B cell (primary cell): ENCODE data around the gene LRP6. TPM values are rescaled to one million over a fixed set of nuclear protein-coding genes. Genes with fewer than 3 reads are reported as not detected.

ENCODE experiments used
- ATAC-seq: fragments of 200-7000 bp; cut with Tn5 transposase; one replicate; pipeline ENCODE4 v1.10.0; 2021; ENCODE audit warnings: low read depth, mild to moderate bottlenecking, moderate number of reproducible peaks, moderate library complexity
- CTCF ChIA-PET: fragments of 350-600 bp; sonication (Branson Sonifier 250); formaldehyde crosslinking; loops from one replicate; lab custom pipeline; 2021; ENCODE audit warnings: antibody characterized with exemption, inconsistent platforms; lab: Charles Lee
- POLR2A ChIA-PET: fragments of 350-600 bp; sonication (Branson Sonifier 250); formaldehyde crosslinking; loops from one replicate; lab custom pipeline; 2021; ENCODE audit warnings: antibody characterized with exemption; lab: Charles Lee
- DNase-seq: peaks from one replicate; pipeline ENCODE4 v3.0.0; 2013
- H2AFZ ChIP-seq: 2 replicates; pipeline ENCODE4 v1.6.1; 2012; ENCODE audit warnings: mild to moderate bottlenecking, low read depth, low read length; ENCODE audit not compliant: insufficient read depth, poor library complexity, severe bottlenecking
- H3K27ac ChIP-seq, 2 donors: 1 replicate in 1 of 2; 2 replicates in 1 of 2; pipeline ENCODE4 v1.5.1; 2012 to 2013; ENCODE audit warnings: low read length in 2 of 2, mild to moderate bottlenecking in 2 of 2, moderate library complexity in 1 of 2
- H3K27me3 ChIP-seq, 4 experiments: fragments of 200-600 bp in 1 of 4; sonication (generic) in 1 of 4; replicated peaks in 1 of 4; 1 replicate in 2 of 4; 2 replicates in 2 of 4; pipeline versions ENCODE4 v1.6.1 to v1.7.0; 2013 to 2016; ENCODE audit warnings: low read length in 3 of 4, mild to moderate bottlenecking in 2 of 4, mixed read lengths in 1 of 4, moderate library complexity in 1 of 4; ENCODE audit not compliant: insufficient read depth in 4 of 4, control insufficient read depth in 3 of 4; ENCODE audit errors: control extremely low read depth in 1 of 4
- H3K36me3 ChIP-seq, 2 experiments: replicated peaks in 1 of 2; 1 replicate in 1 of 2; 2 replicates in 1 of 2; pipeline versions ENCODE4 v1.6.1 to v1.7.1; 2013; ENCODE audit warnings: low read length in 1 of 2; ENCODE audit not compliant: insufficient read depth in 2 of 2, control insufficient read depth in 1 of 2; ENCODE audit errors: control extremely low read depth in 1 of 2, extremely low read depth in 1 of 2
- H3K4me1 ChIP-seq, 2 donors: fragments of 200-600 bp in 1 of 2; sonication (generic) in 1 of 2; 1 replicate in 1 of 2; 2 replicates in 1 of 2; pipeline versions ENCODE4 v1.5.1 to v1.6.1; 2013 to 2017; ENCODE audit warnings: low read length in 2 of 2; ENCODE audit not compliant: control insufficient read depth in 2 of 2, insufficient read depth in 2 of 2
- H3K4me2 ChIP-seq: replicated peaks from 2 replicates; pipeline ENCODE3; 2012; ENCODE audit warnings: mild to moderate bottlenecking, low read depth, low read length; ENCODE audit not compliant: poor library complexity, severe bottlenecking
- H3K4me3 ChIP-seq, 5 experiments: fragments of 200-600 bp in 1 of 5; sonication (generic) in 1 of 5; 1 replicate in 3 of 5; 2 replicates in 2 of 5; pipeline versions ENCODE4 v1.5.1 to v1.7.0; 2011 to 2016; ENCODE audit warnings: low read length in 4 of 5, mild to moderate bottlenecking in 4 of 5, low read depth in 2 of 5, control low read depth in 1 of 5, moderate library complexity in 1 of 5; ENCODE audit not compliant: insufficient read depth in 1 of 5; ENCODE audit errors: control extremely low read depth in 1 of 5, extremely low read depth in 1 of 5
- H3K79me2 ChIP-seq: fragments of 200-600 bp; sonication (generic); one replicate; pipeline ENCODE4 v1.6.0; 2016; ENCODE audit warnings: low read length; ENCODE audit not compliant: control insufficient read depth, insufficient read depth
- H3K9ac ChIP-seq: fragments of 200-600 bp; sonication (generic); 2 replicates; pipeline ENCODE4 v1.6.1; 2017; ENCODE audit warnings: mild to moderate bottlenecking, low read length, moderate library complexity
- H3K9me3 ChIP-seq, 3 donors: one replicate each; pipeline versions ENCODE4 v1.6.1 to v1.7.1; 2013; ENCODE audit warnings: low read length in 2 of 3; ENCODE audit not compliant: control insufficient read depth in 2 of 3, insufficient read depth in 1 of 3; ENCODE audit errors: control extremely low read depth in 1 of 3
- H4K20me1 ChIP-seq: 2 replicates; pipeline ENCODE4 v1.6.0; 2012; ENCODE audit warnings: mild to moderate bottlenecking, low read length; ENCODE audit not compliant: insufficient read depth, control insufficient read depth, poor library complexity, severe bottlenecking
- H3K27ac Mint-ChIP-seq: one replicate; pipeline ENCODE4 v1.8.0; 2021; ENCODE audit warnings: mixed read lengths
- H3K27me3 Mint-ChIP-seq: one replicate; pipeline ENCODE4 v1.8.0; 2021; ENCODE audit warnings: mixed read lengths
- H3K4me1 Mint-ChIP-seq: one replicate; pipeline ENCODE4 v1.8.0; 2021; ENCODE audit warnings: mixed read lengths
- H3K4me3 Mint-ChIP-seq: one replicate; pipeline ENCODE4 v1.8.0; 2021; ENCODE audit warnings: mixed read lengths
- H3K9me3 Mint-ChIP-seq: one replicate; pipeline ENCODE4 v1.8.0; 2022; ENCODE audit warnings: mixed read lengths; ENCODE audit not compliant: insufficient read depth
- CTCF ChIP-seq: fragments of 200-600 bp; IDR thresholded peaks from one replicate; pipeline ENCODE4 v1.8.0; 2022; ENCODE audit warnings: antibody characterized with exemption, mild to moderate bottlenecking
- EZH2 ChIP-seq: IDR thresholded peaks from 2 replicates; pipeline ENCODE4 v1.6.1; 2012; ENCODE audit warnings: borderline replicate concordance, low read depth, mild to moderate bottlenecking, moderate library complexity, low read length; ENCODE audit not compliant: insufficient read depth, poor library complexity, severe bottlenecking
- WGBS: methylation state at CpG from one replicate; pipeline ENCODE4 v1.1.5; 2013; ENCODE audit warnings: missing lambda C conversion rate; ENCODE audit not compliant: insufficient coverage; 5-methylcytosine and 5-hydroxymethylcytosine counted together
- intact Hi-C: fragments of 100-400 bp; cut with micrococcal nuclease; formaldehyde crosslinking; loops from one replicate; pipeline ENCODE4 v1.10.0; 2022
- polyA plus RNA-seq: library from polyadenylated mRNA; depleted of rRNA; stranded (reverse); fragments of >200 nt; gene quantifications from 2 replicates; pipeline ENCODE4 v1.2.3, GENCODE V29; 2012
- total RNA-seq, 2 donors: library from RNA; stranded (reverse); fragments of 120-200 nt in 1 of 2; gene quantifications; 1 replicate in 1 of 2; 2 replicates in 1 of 2; pipeline versions ENCODE4 v1.2.3 to v1.2.4, GENCODE V29; 2013 to 2022

The LRP6 gene
- total and polyA plus RNA-seq, 2 donors (not counting 1 experiment from before 2014, with no cell fraction given): 0.34 to 2.8 TPM

DNA sequence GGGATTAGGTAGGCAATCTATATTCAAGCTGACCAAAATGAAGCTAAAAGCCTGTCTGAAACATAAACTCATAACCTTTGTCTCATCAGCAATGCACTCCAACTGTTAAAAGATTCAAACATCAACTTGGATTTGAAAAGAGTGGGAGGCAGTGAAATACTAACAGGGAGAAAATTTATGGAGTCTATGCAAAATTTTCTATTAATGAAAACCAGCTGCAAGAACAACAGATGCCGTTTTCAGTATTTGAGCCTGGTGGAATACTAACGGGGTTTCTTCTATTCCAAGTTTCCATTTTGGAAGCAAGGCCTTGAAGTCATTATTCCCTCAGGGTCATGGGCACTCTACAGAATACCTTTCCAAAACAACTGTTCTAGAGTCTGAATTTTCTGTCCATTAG is 88.3 kb downstream of the LRP6 start:
- intact Hi-C loops: no loop called here
- Histone ChIP-seq H4K20me1 (no peaks in the 10 kb centered on the region), H3K27me3 (no peaks in the 10 kb centered on the region), H3K79me2 (no peaks in the 10 kb centered on the region), H3K9me3 (no peaks in the 10 kb centered on the region), H3K9ac (no peak overlapping the region), H3K4me2 (no peak overlapping the region), H3K36me3 (no peaks in the 10 kb centered on the region), H3K4me3 (no peak overlapping the region), H3K4me1 (no peaks in the 10 kb centered on the region), H3K27ac (no peak overlapping the region), H2AFZ (no peak overlapping the region)
- POLR2A ChIA-PET: no interaction called here
- no peak overlapping the region for H3K27ac Mint-ChIP-seq
- no peak for TF ChIP-seq CTCF
- TF ChIP-seq EZH2: no peak
- H3K9me3 Mint-ChIP-seq: no peaks in the 10 kb centered on the region
- no peaks in the 10 kb centered on the region for H3K4me1 Mint-ChIP-seq
- ATAC-seq (no peak), DNase-seq (no peak)
- H3K4me3 Mint-ChIP-seq: no peak overlapping the region
- CTCF ChIA-PET: no interaction called here
- peaks cover 6% of the 10 kb centered on the region for H3K27me3 Mint-ChIP-seq
- WGBS: 100% methylated on average over 1 of the region's 2 CpGs

GRCh38 chr12:12176402-12176801 is 90.4 kb downstream of the LRP6 start:
- intact Hi-C loops: no loop called here
- no peak overlapping the region for H3K4me3 ChIP-seq
- ChIA-PET POLR2A (no interaction called here), CTCF (no interaction called here)
- Mint-ChIP-seq H3K4me1 (no peaks in the 10 kb centered on the region), H3K4me3 (no peak overlapping the region), H3K27ac (no peak overlapping the region), H3K27me3 (peaks cover 4% of the 10 kb centered on the region), H3K9me3 (no peaks in the 10 kb centered on the region)
- ATAC-seq: no peak
- H3K9me3 ChIP-seq: no peaks in the 10 kb centered on the region
- no peaks in the 10 kb centered on the region for H3K36me3 ChIP-seq
- H3K4me1 ChIP-seq: no peaks in the 10 kb centered on the region
- no peak overlapping the region for H2AFZ ChIP-seq
- H4K20me1 ChIP-seq: no peaks in the 10 kb centered on the region
- no peaks in the 10 kb centered on the region for H3K79me2 ChIP-seq
- H3K4me2 ChIP-seq: no peak overlapping the region
- no peaks in the 10 kb centered on the region for H3K27me3 ChIP-seq
- WGBS: 75% methylated on average over 2 of the region's 3 CpGs
- DNase-seq: peak; percentile 13
- no peak overlapping the region for H3K27ac ChIP-seq
- TF ChIP-seq CTCF: no peak
- no peak for TF ChIP-seq EZH2
- no peak overlapping the region for H3K9ac ChIP-seq
